Upper lobe of right lung (tissue), 1 donor: ENCODE measurements around the gene FCHO2. TPM values are rescaled to one million over a fixed set of nuclear protein-coding genes. Genes with fewer than 3 reads are reported as not detected.

Source experiments
- ATAC-seq: fragments of 200-7000 bp; cut with Tn5 transposase; one replicate; pipeline ENCODE4 v1.9.1; 2020; ENCODE audit warnings: mild to moderate bottlenecking, moderate library complexity
- DNase-seq: peaks from one replicate; pipeline ENCODE4 v3.0.0-alpha.2; 2020
- H3K27ac ChIP-seq: fragments of 200-600 bp; one replicate; pipeline ENCODE4 v1.8.0; 2022
- H3K27me3 ChIP-seq: fragments of 200-600 bp; one replicate; pipeline ENCODE4 v1.8.0; 2022; ENCODE audit warnings: mild to moderate bottlenecking
- H3K36me3 ChIP-seq: fragments of 200-600 bp; one replicate; pipeline ENCODE4 v1.8.0; 2022
- H3K4me1 ChIP-seq: fragments of 200-600 bp; one replicate; pipeline ENCODE4 v1.8.0; 2022
- H3K4me3 ChIP-seq: fragments of 200-600 bp; one replicate; pipeline ENCODE4 v1.8.0; 2022; ENCODE audit warnings: mild to moderate bottlenecking
- H3K9me3 ChIP-seq: fragments of 200-600 bp; one replicate; pipeline ENCODE4 v1.8.0; 2022
- intact Hi-C: fragments of 100-400 bp; cut with DNase I; formaldehyde crosslinking; loops from one replicate; pipeline ENCODE4 v1.11.0; 2022
- total RNA-seq: library from RNA; stranded (reverse); fragmentation: NEBNext Ultra II Directional; extraction: Animal tissue kit (Norgen Biotek cat#: 25700); gene quantifications from one replicate; pipeline ENCODE4 v1.2.1, GENCODE V29; 2021
- TF ChIP-seq, protein P1 (sequence below): fragments of 200-600 bp; IDR thresholded peaks from one replicate; pipeline ENCODE4 v1.8.0; 2022; ENCODE audit warnings: antibody characterized with exemption
- donor health status: DM: no; HTN: yes; CAD: no; lungs with severe emphysema.

The FCHO2 gene
- total RNA-seq, 1 donor from 2014 or later = 83.9 TPM

DNA sequence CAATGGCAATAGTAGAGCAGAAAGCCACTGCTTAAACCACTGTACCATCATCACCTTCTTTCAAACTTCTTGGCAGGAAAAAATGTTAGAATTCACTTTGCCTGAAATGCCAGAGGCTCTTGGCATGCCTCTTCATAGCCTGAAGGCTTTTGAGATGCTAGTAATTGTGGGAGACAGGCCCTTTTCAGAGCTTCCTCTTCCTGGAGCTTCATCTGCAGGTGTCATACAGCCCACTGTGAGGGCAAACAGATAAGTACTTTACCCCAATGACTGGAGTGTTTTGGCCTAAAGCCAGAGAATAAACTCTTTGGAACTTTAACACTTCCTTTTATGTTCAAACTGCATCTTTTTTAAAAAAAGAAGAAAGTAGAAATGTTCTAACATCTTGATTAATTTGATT lies 83.2 kb downstream of the FCHO2 start:
- TF ChIP-seq, protein P1, sequence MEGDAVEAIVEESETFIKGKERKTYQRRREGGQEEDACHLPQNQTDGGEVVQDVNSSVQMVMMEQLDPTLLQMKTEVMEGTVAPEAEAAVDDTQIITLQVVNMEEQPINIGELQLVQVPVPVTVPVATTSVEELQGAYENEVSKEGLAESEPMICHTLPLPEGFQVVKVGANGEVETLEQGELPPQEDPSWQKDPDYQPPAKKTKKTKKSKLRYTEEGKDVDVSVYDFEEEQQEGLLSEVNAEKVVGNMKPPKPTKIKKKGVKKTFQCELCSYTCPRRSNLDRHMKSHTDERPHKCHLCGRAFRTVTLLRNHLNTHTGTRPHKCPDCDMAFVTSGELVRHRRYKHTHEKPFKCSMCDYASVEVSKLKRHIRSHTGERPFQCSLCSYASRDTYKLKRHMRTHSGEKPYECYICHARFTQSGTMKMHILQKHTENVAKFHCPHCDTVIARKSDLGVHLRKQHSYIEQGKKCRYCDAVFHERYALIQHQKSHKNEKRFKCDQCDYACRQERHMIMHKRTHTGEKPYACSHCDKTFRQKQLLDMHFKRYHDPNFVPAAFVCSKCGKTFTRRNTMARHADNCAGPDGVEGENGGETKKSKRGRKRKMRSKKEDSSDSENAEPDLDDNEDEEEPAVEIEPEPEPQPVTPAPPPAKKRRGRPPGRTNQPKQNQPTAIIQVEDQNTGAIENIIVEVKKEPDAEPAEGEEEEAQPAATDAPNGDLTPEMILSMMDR = no peak
- DNase-seq = no peak
- intact Hi-C loops = no loop called here
- ATAC-seq = no peak
- Histone ChIP-seq H3K4me3 (no peak overlapping the region), H3K9me3 (no peaks in the 10 kb centered on the region), H3K36me3 (peaks cover 47% of the 10 kb centered on the region), H3K4me1 (no peaks in the 10 kb centered on the region), H3K27me3 (no peaks in the 10 kb centered on the region), H3K27ac (no peak overlapping the region)

DNA sequence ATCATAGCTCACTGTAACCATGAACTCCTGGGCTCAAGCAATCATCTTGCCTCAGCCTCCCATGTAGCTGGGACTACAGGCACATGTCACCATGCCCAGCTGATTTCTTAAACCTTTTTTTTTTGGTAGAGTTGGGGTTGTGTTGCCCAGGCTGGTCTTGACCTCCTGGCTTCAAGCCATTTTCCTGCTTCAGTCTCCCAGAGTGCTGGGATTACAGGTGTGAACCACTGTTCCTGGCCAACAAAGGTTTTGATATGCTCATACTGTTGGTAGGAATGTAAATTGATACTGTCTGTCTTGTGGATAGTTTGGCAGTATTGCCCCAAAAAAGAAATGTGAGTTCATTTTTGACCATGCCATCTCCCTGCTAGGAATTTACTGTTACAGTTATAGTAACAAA lies 87.2 kb downstream of the FCHO2 start:
- Histone ChIP-seq H3K4me3 (no peak overlapping the region), H3K27ac (no peak overlapping the region), H3K36me3 (peaks cover 13% of the 10 kb centered on the region), H3K4me1 (no peaks in the 10 kb centered on the region), H3K9me3 (no peaks in the 10 kb centered on the region), H3K27me3 (no peaks in the 10 kb centered on the region)
- TF ChIP-seq, protein P1 = no peak
- no peak for DNase-seq
- ATAC-seq = no peak
- intact Hi-C loops = no loop called here

DNA sequence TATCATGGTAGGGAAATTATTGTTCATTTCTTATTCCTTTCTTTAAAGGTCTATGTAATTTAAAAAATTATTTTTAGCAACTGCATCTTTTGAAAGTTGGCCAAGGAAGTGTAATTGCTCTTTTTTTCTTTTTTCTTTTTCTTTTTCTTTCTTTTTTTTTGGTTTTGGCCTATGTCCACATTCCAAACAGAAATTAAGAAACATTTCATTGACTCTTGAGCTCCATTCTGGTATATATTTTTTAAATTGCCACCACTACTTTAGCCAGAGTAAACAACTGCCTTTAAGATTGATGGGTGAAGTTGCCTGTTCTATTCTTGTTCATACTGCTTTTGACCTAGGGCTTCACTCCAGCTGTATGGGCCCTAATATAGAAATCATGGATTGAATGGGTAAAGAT lies 88.7 kb downstream of the FCHO2 start:
- no peak overlapping the region for H3K4me3 ChIP-seq
- no peaks in the 10 kb centered on the region for H3K27me3 ChIP-seq
- no peaks in the 10 kb centered on the region for H3K4me1 ChIP-seq
- ATAC-seq (no peak), DNase-seq (no peak)
- H3K27ac ChIP-seq = no peak overlapping the region
- TF ChIP-seq, protein P1 = no peak
- intact Hi-C loops = no loop called here
- peaks cover under 1% of the 10 kb centered on the region for H3K36me3 ChIP-seq
- no peaks in the 10 kb centered on the region for H3K9me3 ChIP-seq

DNA sequence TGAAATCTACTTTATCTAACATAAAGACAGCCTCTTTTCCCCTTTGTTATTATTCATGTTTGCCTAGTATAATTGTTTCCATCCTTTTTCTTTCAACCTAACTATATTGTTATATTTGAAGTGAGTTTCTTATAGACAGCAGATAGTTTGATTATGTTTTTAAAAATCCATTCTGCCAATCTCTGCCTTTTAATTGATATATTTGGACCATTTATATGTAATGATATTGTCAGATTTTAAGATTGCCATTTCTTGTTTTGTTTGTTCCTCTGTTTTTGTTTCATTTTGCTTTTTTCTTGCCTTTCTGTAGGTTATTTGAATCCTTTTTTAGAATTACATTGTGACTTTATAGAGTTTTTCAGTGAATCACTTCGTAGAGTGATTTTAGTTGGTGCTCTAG lies 89.8 kb downstream of the FCHO2 start:
- ATAC-seq (no peak), DNase-seq (no peak)
- TF ChIP-seq, protein P1 = no peak
- H3K4me3 ChIP-seq = no peak overlapping the region
- H3K4me1 ChIP-seq = no peaks in the 10 kb centered on the region
- peaks cover 5% of the 10 kb centered on the region for H3K36me3 ChIP-seq
- intact Hi-C loops = no loop called here
- no peaks in the 10 kb centered on the region for H3K27me3 ChIP-seq
- no peaks in the 10 kb centered on the region for H3K9me3 ChIP-seq
- no peak overlapping the region for H3K27ac ChIP-seq

DNA sequence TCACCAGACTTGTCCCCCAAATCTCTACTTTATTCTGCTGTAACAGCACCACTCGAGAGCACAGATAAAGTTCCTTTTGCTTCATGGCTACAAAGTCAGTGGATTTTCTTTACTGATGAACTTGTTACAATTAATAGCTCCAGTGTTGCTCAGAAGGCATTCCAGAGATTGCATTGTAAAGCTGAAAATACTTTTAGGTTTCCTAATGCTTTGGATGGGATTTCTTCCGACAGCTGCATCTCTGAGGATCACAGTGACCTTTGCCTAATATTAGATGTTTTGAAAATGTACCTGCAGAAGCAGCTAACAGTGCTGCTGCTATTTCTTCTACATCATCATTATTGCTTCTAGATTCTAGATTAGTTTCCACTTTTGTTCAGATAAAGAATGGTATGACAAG lies 105.8 kb downstream of the FCHO2 start:
- intact Hi-C loops = no loop called here
- no peak for ATAC-seq
- no peaks in the 10 kb centered on the region for H3K27me3 ChIP-seq
- H3K4me3 ChIP-seq = no peak overlapping the region
- TF ChIP-seq, protein P1 = no peak
- peaks cover 64% of the 10 kb centered on the region for H3K36me3 ChIP-seq
- no peaks in the 10 kb centered on the region for H3K4me1 ChIP-seq
- no peaks in the 10 kb centered on the region for H3K9me3 ChIP-seq
- H3K27ac ChIP-seq = no peak overlapping the region
- DNase-seq = no peak

DNA sequence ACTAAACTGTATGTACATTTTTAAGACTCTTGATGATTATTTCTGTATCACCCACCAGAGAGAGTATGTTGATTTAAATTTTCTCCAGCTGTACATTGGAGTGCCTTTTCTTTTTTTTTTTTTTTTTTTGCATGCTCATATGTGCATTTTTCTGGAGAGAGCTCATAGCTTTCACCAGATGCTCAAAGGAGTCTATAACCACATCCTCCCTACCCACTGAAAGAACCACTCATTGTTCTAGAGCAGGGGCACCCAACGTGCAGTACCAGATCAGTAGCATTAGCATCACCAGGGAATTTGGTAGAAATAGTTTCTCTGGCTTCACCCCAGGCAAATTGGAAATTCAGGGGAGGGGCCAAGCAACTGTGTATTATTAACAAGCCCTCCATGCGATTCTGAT lies 110.6 kb downstream of the FCHO2 start:
- peaks cover 85% of the 10 kb centered on the region for H3K36me3 ChIP-seq
- intact Hi-C loops = no loop called here
- ATAC-seq = no peak

More for the DNA sequence above, 110.6 kb downstream of the FCHO2 start:
- Histone ChIP-seq H3K9me3 (no peaks in the 10 kb centered on the region), H3K27ac (no peak overlapping the region), H3K27me3 (no peaks in the 10 kb centered on the region), H3K4me1 (no peaks in the 10 kb centered on the region), H3K4me3 (no peak overlapping the region)
- TF ChIP-seq, protein P1 = no peak
- DNase-seq = no peak
